ENCODE data around the gene CERCAM.

DNA sequence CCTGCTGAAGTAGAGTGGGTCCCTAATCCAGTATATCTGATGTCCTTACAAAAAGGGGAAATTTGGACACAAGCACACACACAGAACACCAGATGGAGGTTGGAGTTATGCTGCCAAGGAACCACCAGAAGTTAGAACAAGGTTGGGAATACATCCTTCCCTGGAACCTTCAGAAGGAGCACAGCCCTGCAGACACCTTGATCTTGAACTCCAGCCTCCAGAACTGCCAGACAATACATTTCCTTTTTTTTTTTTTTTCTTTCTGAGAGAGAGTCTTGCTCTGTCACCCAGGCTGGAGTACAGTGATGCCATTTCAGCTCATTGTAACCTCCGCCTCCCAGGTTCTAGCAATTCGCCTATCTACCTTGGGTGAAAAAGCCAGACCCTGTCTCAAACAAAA lies 28.1 kb downstream of the CERCAM start:
- TF ChIP-seq, protein P1, sequence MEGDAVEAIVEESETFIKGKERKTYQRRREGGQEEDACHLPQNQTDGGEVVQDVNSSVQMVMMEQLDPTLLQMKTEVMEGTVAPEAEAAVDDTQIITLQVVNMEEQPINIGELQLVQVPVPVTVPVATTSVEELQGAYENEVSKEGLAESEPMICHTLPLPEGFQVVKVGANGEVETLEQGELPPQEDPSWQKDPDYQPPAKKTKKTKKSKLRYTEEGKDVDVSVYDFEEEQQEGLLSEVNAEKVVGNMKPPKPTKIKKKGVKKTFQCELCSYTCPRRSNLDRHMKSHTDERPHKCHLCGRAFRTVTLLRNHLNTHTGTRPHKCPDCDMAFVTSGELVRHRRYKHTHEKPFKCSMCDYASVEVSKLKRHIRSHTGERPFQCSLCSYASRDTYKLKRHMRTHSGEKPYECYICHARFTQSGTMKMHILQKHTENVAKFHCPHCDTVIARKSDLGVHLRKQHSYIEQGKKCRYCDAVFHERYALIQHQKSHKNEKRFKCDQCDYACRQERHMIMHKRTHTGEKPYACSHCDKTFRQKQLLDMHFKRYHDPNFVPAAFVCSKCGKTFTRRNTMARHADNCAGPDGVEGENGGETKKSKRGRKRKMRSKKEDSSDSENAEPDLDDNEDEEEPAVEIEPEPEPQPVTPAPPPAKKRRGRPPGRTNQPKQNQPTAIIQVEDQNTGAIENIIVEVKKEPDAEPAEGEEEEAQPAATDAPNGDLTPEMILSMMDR (conservative IDR thresholded peaks at IDR 0.05; ENCODE audit: low read depth, low read length): no peak
- TF ChIP-seq POLR2A (IDR thresholded peaks at IDR 0.05; ENCODE audit: low read depth, low read length) (no peak), BHLHE40 (IDR thresholded peaks at IDR 0.05; ENCODE audit: low read depth, low read length) (no peak), CEBPB (IDR thresholded peaks at IDR 0.05; ENCODE audit: low read depth, low read length) (no peak), RAD21 (IDR thresholded peaks at IDR 0.05; ENCODE audit: low read length) (no peak), RCOR1 (IDR thresholded peaks at IDR 0.05; ENCODE audit: insufficient replicate concordance, low read length) (no peak), MXI1 (IDR thresholded peaks at IDR 0.05; ENCODE audit: borderline replicate concordance, low read depth, low read length) (no peak), FOS (IDR thresholded peaks at IDR 0.05; ENCODE audit: low read depth, low read length) (no peak), MAFK (IDR thresholded peaks at IDR 0.05; ENCODE audit: low read depth, low read length) (no peak), CHD1 (IDR thresholded peaks at IDR 0.05; ENCODE audit: low read depth, low read length) (no peak), RFX5 (IDR thresholded peaks at IDR 0.05; ENCODE audit: low read depth, low read length) (no peak), SMC3 (IDR thresholded peaks at IDR 0.05; ENCODE audit: low read depth, low read length) (no peak), MAZ (IDR thresholded peaks at IDR 0.05; ENCODE audit: borderline replicate concordance, low read depth, low read length) (no peak)
- TF ChIP-seq, protein P2, sequence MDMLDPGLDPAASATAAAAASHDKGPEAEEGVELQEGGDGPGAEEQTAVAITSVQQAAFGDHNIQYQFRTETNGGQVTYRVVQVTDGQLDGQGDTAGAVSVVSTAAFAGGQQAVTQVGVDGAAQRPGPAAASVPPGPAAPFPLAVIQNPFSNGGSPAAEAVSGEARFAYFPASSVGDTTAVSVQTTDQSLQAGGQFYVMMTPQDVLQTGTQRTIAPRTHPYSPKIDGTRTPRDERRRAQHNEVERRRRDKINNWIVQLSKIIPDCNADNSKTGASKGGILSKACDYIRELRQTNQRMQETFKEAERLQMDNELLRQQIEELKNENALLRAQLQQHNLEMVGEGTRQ (IDR thresholded peaks at IDR 0.05; ENCODE audit: low read depth, low read length): no peak

All from IMR-90 (cell line).